ENCODE data around the gene LIN28B. TPM values are rescaled to one million over a fixed set of nuclear protein-coding genes. Genes with fewer than 3 reads are reported as not detected.
A peak's percentile ranks its signal among the peaks of the same experiment; 100 is the strongest.
"Not testable (repeated sequence)": the region's sequence is repeated elsewhere in the genome, so short reads cannot be mapped to it uniquely, and the experiment has no call there.

LIN28B gene
- total RNA-seq, 2 donors from 2014 or later, result not detected

DNA sequence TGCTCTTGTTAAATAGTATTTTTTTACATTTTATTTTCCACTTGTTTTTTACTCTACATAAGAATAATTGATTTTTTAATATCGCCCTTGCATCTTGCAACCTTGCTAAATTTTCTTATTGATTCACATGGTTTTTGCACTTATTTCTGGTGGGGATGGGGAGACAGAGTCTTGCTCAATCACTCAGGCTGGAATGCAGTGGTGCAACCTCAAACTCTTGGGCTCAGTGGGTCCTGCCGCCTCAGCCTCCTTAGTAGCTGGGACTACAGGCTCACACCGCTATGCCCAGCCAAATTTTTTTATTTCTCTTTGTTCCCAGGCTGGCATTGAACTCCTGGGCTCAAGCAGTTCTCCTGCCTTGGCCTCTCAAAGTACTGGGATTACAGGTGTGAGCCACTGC lies 30.3 kb downstream of the LIN28B start:
- Histone ChIP-seq H3K27me3 (no peaks in the 10 kb centered on the region), H3K36me3 (replicated peaks in 1 of 2; ENCODE audit: insufficient read depth in 1 of 2, low read depth in 2 of 2) (no peaks in the 10 kb centered on the region), H3K9me3 (no peaks in the 10 kb centered on the region), H3K4me3 (no peak overlapping the region), H3K4me1 (no peaks in the 10 kb centered on the region), H3K27ac (no peak overlapping the region)
- no peak for ATAC-seq
- no peak for TF ChIP-seq POLR2A (IDR thresholded peaks at IDR 0.05)
- TF ChIP-seq CTCF (IDR thresholded peaks at IDR 0.05), result no peak
- intact Hi-C loops (cut with DNase I), result no loop called here
- no peak for DNase-seq
- WGBS, 2 donors, result 67 to 69% methylated on average over 3 of the region's 3 CpGs

GRCh38 chr6:104990085-104990484 lies 33.2 kb downstream of the LIN28B start:
- intact Hi-C loops (cut with DNase I), result no loop called here

DNA sequence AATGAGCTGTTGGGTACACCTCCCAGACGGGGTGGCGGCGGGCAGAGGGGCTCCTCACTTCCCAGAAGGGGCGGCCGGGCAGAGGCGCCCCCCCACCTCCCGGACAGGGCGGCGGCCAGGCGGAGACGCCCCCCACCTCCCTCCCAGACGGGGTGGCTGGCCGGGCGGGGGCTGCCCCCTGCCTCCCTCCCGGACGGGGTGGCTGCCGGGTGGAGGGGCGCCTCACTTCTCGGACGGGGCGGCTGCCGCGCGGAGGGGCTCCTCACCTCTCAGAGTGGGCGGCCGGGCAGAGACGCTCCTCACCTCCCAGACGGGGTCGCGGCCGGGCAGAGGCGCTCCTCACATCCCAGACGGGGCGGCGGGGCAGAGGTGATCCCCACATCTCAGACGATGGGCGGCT lies 34.2 kb downstream of the LIN28B start:
- intact Hi-C loops (cut with DNase I); H3K4me1 ChIP-seq; H3K36me3 ChIP-seq (replicated peaks in 1 of 2; ENCODE audit: insufficient read depth in 1 of 2, low read depth in 2 of 2); ATAC-seq; H3K27ac ChIP-seq; DNase-seq; H3K9me3 ChIP-seq; H3K27me3 ChIP-seq; H3K4me3 ChIP-seq: not testable (repeated sequence)
- 94 to 98% methylated on average over 11 to 17 of the region's 37 CpGs for WGBS, 2 donors

More at GRCh38 chr6:104990085-104990484, 33.2 kb downstream of the LIN28B start:
- DNase-seq, result no peak
- Histone ChIP-seq H3K27ac (no peak overlapping the region), H3K36me3 (replicated peaks in 1 of 2; ENCODE audit: insufficient read depth in 1 of 2, low read depth in 2 of 2) (no peaks in the 10 kb centered on the region), H3K4me1 (no peaks in the 10 kb centered on the region), H3K4me3 (no peak overlapping the region), H3K9me3 (no peaks in the 10 kb centered on the region), H3K27me3 (no peaks in the 10 kb centered on the region)
- TF ChIP-seq CTCF (IDR thresholded peaks at IDR 0.05) (no peak), POLR2A (IDR thresholded peaks at IDR 0.05) (no peak)
- 77 to 91% methylated on average over 1 of the region's 1 CpG for WGBS, 2 donors
- ATAC-seq, result no peak

GRCh38 chr6:104993576-104993975 lies 36.7 kb downstream of the LIN28B start:
- H3K4me1 ChIP-seq; DNase-seq; H3K36me3 ChIP-seq (replicated peaks in 1 of 2; ENCODE audit: insufficient read depth in 1 of 2, low read depth in 2 of 2); H3K9me3 ChIP-seq; intact Hi-C loops (cut with DNase I); H3K4me3 ChIP-seq; ATAC-seq; H3K27ac ChIP-seq; H3K27me3 ChIP-seq: not testable (repeated sequence)
- WGBS, 2 donors, result 71 to 84% methylated on average over 7 of the region's 7 CpGs

GRCh38 chr6:104995989-104996617 lies 39.2 kb downstream of the LIN28B start:
- 77 to 89% methylated on average over 2 of the region's 2 CpGs for WGBS, 2 donors
- intact Hi-C loops (cut with DNase I), result no loop called here
- Histone ChIP-seq H3K36me3 (replicated peaks in 1 of 2; ENCODE audit: insufficient read depth in 1 of 2, low read depth in 2 of 2) (no peaks in the 10 kb centered on the region), H3K27me3 (no peaks in the 10 kb centered on the region), H3K4me3 (no peak overlapping the region), H3K27ac (no peak overlapping the region), H3K9me3 (no peaks in the 10 kb centered on the region), H3K4me1 (no peaks in the 10 kb centered on the region)
- ATAC-seq (peak; percentile 30), DNase-seq (no peak)
- TF ChIP-seq CTCF (IDR thresholded peaks at IDR 0.05) (no peak), POLR2A (IDR thresholded peaks at IDR 0.05) (no peak)

GRCh38 chr6:105001063-105001462 lies 44.2 kb downstream of the LIN28B start:
- H3K4me1 ChIP-seq, result no peaks in the 10 kb centered on the region
- intact Hi-C loops (cut with DNase I), result no loop called here
- no peak overlapping the region for H3K4me3 ChIP-seq
- no peaks in the 10 kb centered on the region for H3K9me3 ChIP-seq
- H3K36me3 ChIP-seq (replicated peaks in 1 of 2; ENCODE audit: insufficient read depth in 1 of 2, low read depth in 2 of 2), result no peaks in the 10 kb centered on the region
- no peak for ATAC-seq
- DNase-seq, result no peak
- no peak overlapping the region for H3K27ac ChIP-seq
- WGBS, 2 donors, result 14% methylated on average over 1 of the region's 1 CpG
- no peak for TF ChIP-seq CTCF (IDR thresholded peaks at IDR 0.05)
- TF ChIP-seq POLR2A (IDR thresholded peaks at IDR 0.05), result no peak
- no peaks in the 10 kb centered on the region for H3K27me3 ChIP-seq
